Endothelial cell (in vitro differentiated cells): ENCODE data around the gene MOCS1. TPM values are rescaled to one million over a fixed set of nuclear protein-coding genes. Genes with fewer than 3 reads are reported as not detected.

Experiments used
- DNase-seq: peaks from one replicate; pipeline ENCODE4 v3.0.0; 2021; ENCODE audit warnings: low spot score
- H3K27ac Mint-ChIP-seq: one replicate; pipeline ENCODE4 v1.8.0; 2021; ENCODE audit warnings: mixed read lengths, inconsistent platforms; ENCODE audit not compliant: unreplicated experiment
- H3K27me3 Mint-ChIP-seq: one replicate; pipeline ENCODE4 v1.8.0; 2021; ENCODE audit warnings: mild to moderate bottlenecking, moderate library complexity, mixed read lengths, inconsistent platforms; ENCODE audit not compliant: unreplicated experiment
- H3K36me3 Mint-ChIP-seq: one replicate; pipeline ENCODE4 v1.8.0; 2021; ENCODE audit warnings: mild to moderate bottlenecking, low read depth, mixed read lengths, inconsistent platforms; ENCODE audit not compliant: unreplicated experiment
- H3K4me1 Mint-ChIP-seq: one replicate; pipeline ENCODE4 v1.8.0; 2021; ENCODE audit warnings: mild to moderate bottlenecking, mixed read lengths, inconsistent platforms; ENCODE audit not compliant: unreplicated experiment
- H3K4me3 Mint-ChIP-seq: one replicate; pipeline ENCODE4 v1.8.0; 2021; ENCODE audit warnings: mild to moderate bottlenecking, mixed read lengths, inconsistent platforms; ENCODE audit not compliant: unreplicated experiment
- H3K9me3 Mint-ChIP-seq: one replicate; pipeline ENCODE4 v1.8.0; 2021; ENCODE audit warnings: mixed read lengths, inconsistent platforms; ENCODE audit not compliant: unreplicated experiment
- CTCF ChIP-seq: fragments of 200-600 bp; sonication (generic); IDR thresholded peaks from one replicate; pipeline ENCODE4 v1.5.0; 2021; ENCODE audit warnings: antibody characterized with exemption; ENCODE audit not compliant: unreplicated experiment
- total RNA-seq: library from RNA; stranded (reverse); fragmentation: NEBNext Ultra II Directional; extraction: Animal tissue kit (Norgen Biotek cat#: 25700); gene quantifications from one replicate; pipeline ENCODE4 v1.2.1, GENCODE V29; 2021; ENCODE audit not compliant: unreplicated experiment

Gene MOCS1
- total RNA-seq, 1 donor from 2014 or later: 15.8 TPM

- H3K27ac Mint-ChIP-seq: no peak overlapping the region
- no peaks in the 10 kb centered on the region for H3K9me3 Mint-ChIP-seq
- no peaks in the 10 kb centered on the region for H3K36me3 Mint-ChIP-seq
- no peaks in the 10 kb centered on the region for H3K27me3 Mint-ChIP-seq
- H3K4me3 Mint-ChIP-seq: no peak overlapping the region
- DNase-seq: no peak
- H3K4me1 Mint-ChIP-seq: peaks cover 5% of the 10 kb centered on the region
- no peak for TF ChIP-seq CTCF
Observed at GRCh38 chr6:39964530-39964929, 30.3 kb upstream of the MOCS1 start.

- Mint-ChIP-seq H3K36me3 (no peaks in the 10 kb centered on the region), H3K27ac (no peak overlapping the region), H3K27me3 (no peaks in the 10 kb centered on the region), H3K9me3 (no peaks in the 10 kb centered on the region), H3K4me1 (peaks cover 5% of the 10 kb centered on the region), H3K4me3 (no peak overlapping the region)
- TF ChIP-seq CTCF: no peak
- DNase-seq: no peak
Observed at GRCh38 chr6:39964094-39964493, 29.8 kb upstream of the MOCS1 start.

- no peaks in the 10 kb centered on the region for H3K9me3 Mint-ChIP-seq
- H3K36me3 Mint-ChIP-seq: no peaks in the 10 kb centered on the region
- H3K27me3 Mint-ChIP-seq: no peaks in the 10 kb centered on the region
- TF ChIP-seq CTCF: no peak
- H3K4me3 Mint-ChIP-seq: no peak overlapping the region
- no peak overlapping the region for H3K27ac Mint-ChIP-seq
- H3K4me1 Mint-ChIP-seq: peaks cover 5% of the 10 kb centered on the region
- DNase-seq: no peak
Observed at GRCh38 chr6:39962831-39963230, 28.6 kb upstream of the MOCS1 start.

- DNase-seq: no peak
- Mint-ChIP-seq H3K4me1 (peaks cover 5% of the 10 kb centered on the region), H3K4me3 (no peak overlapping the region), H3K9me3 (no peaks in the 10 kb centered on the region), H3K27ac (no peak overlapping the region), H3K36me3 (no peaks in the 10 kb centered on the region), H3K27me3 (no peaks in the 10 kb centered on the region)
- TF ChIP-seq CTCF: no peak
Observed at GRCh38 chr6:39961178-39961577, 26.9 kb upstream of the MOCS1 start.

GRCh38 chr6:39958947-39959346, 24.7 kb upstream of the MOCS1 start:
- no peak for TF ChIP-seq CTCF
- no peak overlapping the region for H3K27ac Mint-ChIP-seq
- H3K27me3 Mint-ChIP-seq: no peaks in the 10 kb centered on the region
- no peaks in the 10 kb centered on the region for H3K9me3 Mint-ChIP-seq
- no peak overlapping the region for H3K4me3 Mint-ChIP-seq
- H3K4me1 Mint-ChIP-seq: no peaks in the 10 kb centered on the region
- DNase-seq: no peak
- H3K36me3 Mint-ChIP-seq: no peaks in the 10 kb centered on the region
